ENCODE results near the gene ENPP1. TPM values are rescaled to one million over a fixed set of nuclear protein-coding genes. Genes with fewer than 3 reads are reported as not detected.

The ENPP1 gene
- total RNA-seq, 6 donors from 2014 or later, result 0.89 to 2.4 (median 1.5) TPM

GRCh38 chr6:131766631-131767030, 41.2 kb upstream of the ENPP1 start:
- no peak for DNase-seq
- no peak for TF ChIP-seq EP300 (IDR thresholded peaks at IDR 0.05)
- TF ChIP-seq POLR2AphosphoS5 (IDR thresholded peaks at IDR 0.05), result no peak
- no peak for TF ChIP-seq POLR2A (IDR thresholded peaks at IDR 0.05)
- TF ChIP-seq, protein P1, sequence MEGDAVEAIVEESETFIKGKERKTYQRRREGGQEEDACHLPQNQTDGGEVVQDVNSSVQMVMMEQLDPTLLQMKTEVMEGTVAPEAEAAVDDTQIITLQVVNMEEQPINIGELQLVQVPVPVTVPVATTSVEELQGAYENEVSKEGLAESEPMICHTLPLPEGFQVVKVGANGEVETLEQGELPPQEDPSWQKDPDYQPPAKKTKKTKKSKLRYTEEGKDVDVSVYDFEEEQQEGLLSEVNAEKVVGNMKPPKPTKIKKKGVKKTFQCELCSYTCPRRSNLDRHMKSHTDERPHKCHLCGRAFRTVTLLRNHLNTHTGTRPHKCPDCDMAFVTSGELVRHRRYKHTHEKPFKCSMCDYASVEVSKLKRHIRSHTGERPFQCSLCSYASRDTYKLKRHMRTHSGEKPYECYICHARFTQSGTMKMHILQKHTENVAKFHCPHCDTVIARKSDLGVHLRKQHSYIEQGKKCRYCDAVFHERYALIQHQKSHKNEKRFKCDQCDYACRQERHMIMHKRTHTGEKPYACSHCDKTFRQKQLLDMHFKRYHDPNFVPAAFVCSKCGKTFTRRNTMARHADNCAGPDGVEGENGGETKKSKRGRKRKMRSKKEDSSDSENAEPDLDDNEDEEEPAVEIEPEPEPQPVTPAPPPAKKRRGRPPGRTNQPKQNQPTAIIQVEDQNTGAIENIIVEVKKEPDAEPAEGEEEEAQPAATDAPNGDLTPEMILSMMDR (IDR thresholded peaks at IDR 0.05), result no peak
- Histone ChIP-seq H3K4me1 (no peaks in the 10 kb centered on the region), H3K9me3 (no peaks in the 10 kb centered on the region), H3K27ac (no peak overlapping the region), H3K27me3 (no peaks in the 10 kb centered on the region), H3K36me3 (no peaks in the 10 kb centered on the region), H3K4me3 (no peak overlapping the region)
- ATAC-seq (ENCODE audit: low FRiP score in 2 of 2), result no peak
- 82 to 85% methylated on average over 2 of the region's 2 CpGs for WGBS, 2 donors

- Histone ChIP-seq H3K27me3 (no peaks in the 10 kb centered on the region), H3K4me3 (no peak overlapping the region), H3K9me3 (no peaks in the 10 kb centered on the region), H3K36me3 (no peaks in the 10 kb centered on the region), H3K27ac (no peak overlapping the region), H3K4me1 (no peaks in the 10 kb centered on the region)
- TF ChIP-seq, protein P1 (IDR thresholded peaks at IDR 0.05), result no peak
- TF ChIP-seq POLR2AphosphoS5 (IDR thresholded peaks at IDR 0.05) (no peak), EP300 (IDR thresholded peaks at IDR 0.05) (no peak), POLR2A (IDR thresholded peaks at IDR 0.05) (no peak)
- WGBS, 2 donors, result 88 to 94% methylated on average over 1 of the region's 1 CpG
- DNase-seq, result no peak
- no peak for ATAC-seq (ENCODE audit: low FRiP score in 2 of 2)
Measured at GRCh38 chr6:131768964-131769363, 38.9 kb upstream of the ENPP1 start.

GRCh38 chr6:131769385-131770141, 38.3 kb upstream of the ENPP1 start:
- Histone ChIP-seq H3K4me3 (no peak overlapping the region), H3K9me3 (no peaks in the 10 kb centered on the region), H3K27ac (no peak overlapping the region), H3K27me3 (no peaks in the 10 kb centered on the region), H3K36me3 (no peaks in the 10 kb centered on the region), H3K4me1 (no peaks in the 10 kb centered on the region)
- no peak for TF ChIP-seq EP300 (IDR thresholded peaks at IDR 0.05)
- TF ChIP-seq POLR2A (IDR thresholded peaks at IDR 0.05), result no peak
- TF ChIP-seq, protein P1 (IDR thresholded peaks at IDR 0.05), result no peak
- no peak for TF ChIP-seq POLR2AphosphoS5 (IDR thresholded peaks at IDR 0.05)
- ATAC-seq (ENCODE audit: low FRiP score in 2 of 2) (no peak), DNase-seq (no peak)
- WGBS, 2 donors, result 85 to 92% methylated on average over 15 of the region's 15 CpGs

- DNase-seq (no peak), ATAC-seq (ENCODE audit: low FRiP score in 2 of 2) (no peak)
- H3K27ac ChIP-seq, result no peak overlapping the region
- no peaks in the 10 kb centered on the region for H3K4me1 ChIP-seq
- no peak for TF ChIP-seq EP300 (IDR thresholded peaks at IDR 0.05)
- H3K27me3 ChIP-seq, result no peaks in the 10 kb centered on the region
- H3K36me3 ChIP-seq, result no peaks in the 10 kb centered on the region
- WGBS, 2 donors, result 88 to 93% methylated on average over 1 of the region's 1 CpG
- no peak overlapping the region for H3K4me3 ChIP-seq
- H3K9me3 ChIP-seq, result no peaks in the 10 kb centered on the region
Measured at GRCh38 chr6:131770776-131771175, 37.0 kb upstream of the ENPP1 start.

GRCh38 chr6:131773284-131773950, 34.4 kb upstream of the ENPP1 start:
- no peaks in the 10 kb centered on the region for H3K9me3 ChIP-seq
- DNase-seq (no peak), ATAC-seq (ENCODE audit: low FRiP score in 2 of 2) (peak in 1 of 2 donors; percentile 69)
- no peaks in the 10 kb centered on the region for H3K27me3 ChIP-seq
- H3K27ac ChIP-seq, result no peak overlapping the region
- WGBS, 2 donors, result 69 to 88% methylated on average over 4 of the region's 4 CpGs
- H3K4me1 ChIP-seq, result no peaks in the 10 kb centered on the region
- TF ChIP-seq, protein P1 (IDR thresholded peaks at IDR 0.05), result no peak
- TF ChIP-seq POLR2A (IDR thresholded peaks at IDR 0.05), result no peak
- no peak for TF ChIP-seq POLR2AphosphoS5 (IDR thresholded peaks at IDR 0.05)
- TF ChIP-seq EP300 (IDR thresholded peaks at IDR 0.05), result no peak
- no peaks in the 10 kb centered on the region for H3K36me3 ChIP-seq
- no peak overlapping the region for H3K4me3 ChIP-seq

All from upper lobe of left lung (tissue), 6 donors.